Thoracic aorta (tissue), 2 donors: ENCODE measurements around the gene MAGEC3. TPM values are rescaled to one million over a fixed set of nuclear protein-coding genes. Genes with fewer than 3 reads are reported as not detected.

Experiments used
- ATAC-seq: fragments of 150-250 bp; one replicate; pipeline ENCODE4 v1.8.0; 2017; ENCODE audit warnings: low read depth; ENCODE audit not compliant: insufficient number of reproducible peaks, low FRiP score
- DNase-seq: peaks from one replicate; pipeline ENCODE4 v3.0.0-alpha.2; 2020; ENCODE audit warnings: low spot score
- H3K27ac ChIP-seq, 2 donors: fragments of 200-600 bp; sonication (generic); 1 replicate in 1 of 2; 2 replicates in 1 of 2; pipeline ENCODE4 v1.5.1; 2016; ENCODE audit warnings: mild to moderate bottlenecking in 2 of 2, moderate library complexity in 2 of 2
- H3K27me3 ChIP-seq: fragments of 200-600 bp; sonication (generic); replicated peaks from 2 replicates; pipeline ENCODE4 v1.6.0; 2016; ENCODE audit warnings: mild to moderate bottlenecking; ENCODE audit not compliant: insufficient read depth
- H3K36me3 ChIP-seq: fragments of 200-600 bp; sonication (generic); one replicate; pipeline ENCODE4 v1.5.1; 2016
- H3K4me1 ChIP-seq, 2 donors: fragments of 200-600 bp; sonication (generic); 1 replicate in 1 of 2; 2 replicates in 1 of 2; pipeline versions ENCODE4 v1.5.1 to v1.6.0; 2016; ENCODE audit warnings: low read depth in 2 of 2, mild to moderate bottlenecking in 1 of 2; ENCODE audit not compliant: control insufficient read depth in 1 of 2
- H3K4me3 ChIP-seq: fragments of 200-600 bp; sonication (generic); 2 replicates; pipeline ENCODE4 v1.5.1; 2016; ENCODE audit warnings: mild to moderate bottlenecking
- H3K9me3 ChIP-seq: fragments of 200-600 bp; sonication (generic); 2 replicates; pipeline ENCODE4 v1.5.1; 2016
- CTCF ChIP-seq: fragments of 200-600 bp; sonication (generic); IDR thresholded peaks from one replicate; pipeline ENCODE4 v1.5.1; 2019; ENCODE audit warnings: antibody characterized with exemption
- total RNA-seq, 2 donors: library from RNA; depleted of rRNA; stranded (reverse); fragments of >200 nt; gene quantifications; one replicate each; pipeline versions ENCODE4 v1.1.0 to v1.2.3, GENCODE V29; 2016

Gene MAGEC3
- total RNA-seq, 2 donors from 2014 or later: 1.8 to 9.5 TPM

- Histone ChIP-seq H3K9me3 (no peaks in the 10 kb centered on the region), H3K4me1 (no peaks in the 10 kb centered on the region), H3K27ac (no peak overlapping the region), H3K4me3 (no peak overlapping the region), H3K36me3 (no peaks in the 10 kb centered on the region), H3K27me3 (no peaks in the 10 kb centered on the region)
- ATAC-seq: no peak
- no peak for DNase-seq
- TF ChIP-seq CTCF: no peak
These were observed 86.2 kb downstream of the MAGEC3 start for GRCh38 chrX:141924293-141924692.

- DNase-seq: no peak
- no peak overlapping the region for H3K4me3 ChIP-seq
- no peak for ATAC-seq
- no peak overlapping the region for H3K27ac ChIP-seq
- no peaks in the 10 kb centered on the region for H3K4me1 ChIP-seq
- H3K9me3 ChIP-seq: no peaks in the 10 kb centered on the region
- no peak for TF ChIP-seq CTCF
- no peaks in the 10 kb centered on the region for H3K36me3 ChIP-seq
- H3K27me3 ChIP-seq: no peaks in the 10 kb centered on the region
These were observed 90.3 kb downstream of the MAGEC3 start for GRCh38 chrX:141928432-141928831.

GRCh38 chrX:141934059-141934641 lies 96.0 kb downstream of the MAGEC3 start:
- DNase-seq (no peak), ATAC-seq (no peak)
- H3K36me3 ChIP-seq: no peaks in the 10 kb centered on the region
- no peak overlapping the region for H3K4me3 ChIP-seq
- TF ChIP-seq CTCF: no peak
- H3K4me1 ChIP-seq: no peaks in the 10 kb centered on the region
- no peaks in the 10 kb centered on the region for H3K9me3 ChIP-seq
- H3K27me3 ChIP-seq: no peaks in the 10 kb centered on the region
- H3K27ac ChIP-seq: no peak overlapping the region

GRCh38 chrX:141935645-141936044 lies 97.5 kb downstream of the MAGEC3 start:
- TF ChIP-seq CTCF: no peak
- Histone ChIP-seq H3K4me1 (no peaks in the 10 kb centered on the region), H3K27me3 (no peaks in the 10 kb centered on the region), H3K4me3 (no peak overlapping the region), H3K9me3 (no peaks in the 10 kb centered on the region), H3K36me3 (no peaks in the 10 kb centered on the region), H3K27ac (no peak overlapping the region)
- ATAC-seq: no peak
- DNase-seq: no peak

- no peaks in the 10 kb centered on the region for H3K4me1 ChIP-seq
- DNase-seq (no peak), ATAC-seq (no peak)
- H3K27me3 ChIP-seq: no peaks in the 10 kb centered on the region
- H3K27ac ChIP-seq: no peak overlapping the region
- no peak overlapping the region for H3K4me3 ChIP-seq
- no peaks in the 10 kb centered on the region for H3K36me3 ChIP-seq
- TF ChIP-seq CTCF: no peak
- no peaks in the 10 kb centered on the region for H3K9me3 ChIP-seq
These were observed 98.0 kb downstream of the MAGEC3 start for GRCh38 chrX:141936080-141936479.
